ENCODE measurements around the gene RPS3.

The RPS3 gene

DNA sequence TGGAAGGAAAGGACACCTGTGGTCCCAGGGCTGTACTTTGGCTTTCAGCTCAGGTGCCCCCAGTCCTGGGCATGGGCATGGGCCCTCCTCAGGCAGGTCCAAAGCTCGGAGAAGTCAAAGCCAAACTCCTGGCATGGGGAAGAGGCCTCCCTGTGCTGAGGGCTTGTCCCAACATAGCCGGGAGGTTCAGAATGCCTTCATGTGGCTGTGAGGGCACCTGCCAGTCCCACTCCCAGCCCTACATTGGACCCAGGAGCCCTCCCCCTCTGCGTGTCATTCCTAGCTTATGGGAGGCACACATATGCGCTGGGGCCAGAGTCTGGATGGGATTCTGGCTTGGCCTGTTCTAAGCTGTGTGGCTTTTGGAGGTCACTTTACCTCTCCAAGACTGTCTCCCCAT lies 34.7 kb downstream of the RPS3 start:
- TF ChIP-seq ISL1 (CRISPR knock-in tag; IDR thresholded peaks at IDR 0.05) (no peak), GLIS3 (CRISPR knock-in tag; IDR thresholded peaks at IDR 0.05) (no peak), ZNF8 (CRISPR knock-in tag; IDR thresholded peaks at IDR 0.05) (no peak), ZNF70 (CRISPR knock-in tag; IDR thresholded peaks at IDR 0.05) (no peak), CSDC2 (CRISPR knock-in tag; IDR thresholded peaks at IDR 0.05) (no peak), ARNTL (CRISPR knock-in tag; IDR thresholded peaks at IDR 0.05; ENCODE audit: borderline replicate concordance, low read depth) (no peak), TCF4 (CRISPR knock-in tag; IDR thresholded peaks at IDR 0.05; ENCODE audit: borderline replicate concordance) (no peak), ZC3H10 (CRISPR knock-in tag; IDR thresholded peaks at IDR 0.05) (no peak), PPARA (CRISPR knock-in tag; IDR thresholded peaks at IDR 0.05; ENCODE audit: borderline replicate concordance) (no peak), ZFP3 (CRISPR knock-in tag; IDR thresholded peaks at IDR 0.05) (no peak)
- TF ChIP-seq, protein P1, sequence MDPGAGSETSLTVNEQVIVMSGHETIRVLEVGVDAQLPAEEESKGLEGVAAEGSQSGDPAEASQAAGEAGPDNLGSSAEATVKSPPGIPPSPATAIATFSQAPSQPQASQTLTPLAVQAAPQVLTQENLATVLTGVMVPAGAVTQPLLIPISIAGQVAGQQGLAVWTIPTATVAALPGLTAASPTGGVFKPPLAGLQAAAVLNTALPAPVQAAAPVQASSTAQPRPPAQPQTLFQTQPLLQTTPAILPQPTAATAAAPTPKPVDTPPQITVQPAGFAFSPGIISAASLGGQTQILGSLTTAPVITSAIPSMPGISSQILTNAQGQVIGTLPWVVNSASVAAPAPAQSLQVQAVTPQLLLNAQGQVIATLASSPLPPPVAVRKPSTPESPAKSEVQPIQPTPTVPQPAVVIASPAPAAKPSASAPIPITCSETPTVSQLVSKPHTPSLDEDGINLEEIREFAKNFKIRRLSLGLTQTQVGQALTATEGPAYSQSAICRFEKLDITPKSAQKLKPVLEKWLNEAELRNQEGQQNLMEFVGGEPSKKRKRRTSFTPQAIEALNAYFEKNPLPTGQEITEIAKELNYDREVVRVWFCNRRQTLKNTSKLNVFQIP (CRISPR knock-in tag; IDR thresholded peaks at IDR 0.05; ENCODE audit: borderline replicate concordance, low read depth), result no peak
- TF ChIP-seq, protein P2, sequence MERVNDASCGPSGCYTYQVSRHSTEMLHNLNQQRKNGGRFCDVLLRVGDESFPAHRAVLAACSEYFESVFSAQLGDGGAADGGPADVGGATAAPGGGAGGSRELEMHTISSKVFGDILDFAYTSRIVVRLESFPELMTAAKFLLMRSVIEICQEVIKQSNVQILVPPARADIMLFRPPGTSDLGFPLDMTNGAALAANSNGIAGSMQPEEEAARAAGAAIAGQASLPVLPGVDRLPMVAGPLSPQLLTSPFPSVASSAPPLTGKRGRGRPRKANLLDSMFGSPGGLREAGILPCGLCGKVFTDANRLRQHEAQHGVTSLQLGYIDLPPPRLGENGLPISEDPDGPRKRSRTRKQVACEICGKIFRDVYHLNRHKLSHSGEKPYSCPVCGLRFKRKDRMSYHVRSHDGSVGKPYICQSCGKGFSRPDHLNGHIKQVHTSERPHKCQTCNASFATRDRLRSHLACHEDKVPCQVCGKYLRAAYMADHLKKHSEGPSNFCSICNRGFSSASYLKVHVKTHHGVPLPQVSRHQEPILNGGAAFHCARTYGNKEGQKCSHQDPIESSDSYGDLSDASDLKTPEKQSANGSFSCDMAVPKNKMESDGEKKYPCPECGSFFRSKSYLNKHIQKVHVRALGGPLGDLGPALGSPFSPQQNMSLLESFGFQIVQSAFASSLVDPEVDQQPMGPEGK (CRISPR knock-in tag; IDR thresholded peaks at IDR 0.05; ENCODE audit: borderline replicate concordance), result no peak
- TF ChIP-seq, protein P3, sequence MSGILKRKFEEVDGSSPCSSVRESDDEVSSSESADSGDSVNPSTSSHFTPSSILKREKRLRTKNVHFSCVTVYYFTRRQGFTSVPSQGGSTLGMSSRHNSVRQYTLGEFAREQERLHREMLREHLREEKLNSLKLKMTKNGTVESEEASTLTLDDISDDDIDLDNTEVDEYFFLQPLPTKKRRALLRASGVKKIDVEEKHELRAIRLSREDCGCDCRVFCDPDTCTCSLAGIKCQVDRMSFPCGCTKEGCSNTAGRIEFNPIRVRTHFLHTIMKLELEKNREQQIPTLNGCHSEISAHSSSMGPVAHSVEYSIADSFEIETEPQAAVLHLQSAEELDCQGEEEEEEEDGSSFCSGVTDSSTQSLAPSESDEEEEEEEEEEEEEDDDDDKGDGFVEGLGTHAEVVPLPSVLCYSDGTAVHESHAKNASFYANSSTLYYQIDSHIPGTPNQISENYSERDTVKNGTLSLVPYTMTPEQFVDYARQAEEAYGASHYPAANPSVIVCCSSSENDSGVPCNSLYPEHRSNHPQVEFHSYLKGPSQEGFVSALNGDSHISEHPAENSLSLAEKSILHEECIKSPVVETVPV (CRISPR knock-in tag; IDR thresholded peaks at IDR 0.05), result no peak
- ATAC-seq, result no peak

DNA sequence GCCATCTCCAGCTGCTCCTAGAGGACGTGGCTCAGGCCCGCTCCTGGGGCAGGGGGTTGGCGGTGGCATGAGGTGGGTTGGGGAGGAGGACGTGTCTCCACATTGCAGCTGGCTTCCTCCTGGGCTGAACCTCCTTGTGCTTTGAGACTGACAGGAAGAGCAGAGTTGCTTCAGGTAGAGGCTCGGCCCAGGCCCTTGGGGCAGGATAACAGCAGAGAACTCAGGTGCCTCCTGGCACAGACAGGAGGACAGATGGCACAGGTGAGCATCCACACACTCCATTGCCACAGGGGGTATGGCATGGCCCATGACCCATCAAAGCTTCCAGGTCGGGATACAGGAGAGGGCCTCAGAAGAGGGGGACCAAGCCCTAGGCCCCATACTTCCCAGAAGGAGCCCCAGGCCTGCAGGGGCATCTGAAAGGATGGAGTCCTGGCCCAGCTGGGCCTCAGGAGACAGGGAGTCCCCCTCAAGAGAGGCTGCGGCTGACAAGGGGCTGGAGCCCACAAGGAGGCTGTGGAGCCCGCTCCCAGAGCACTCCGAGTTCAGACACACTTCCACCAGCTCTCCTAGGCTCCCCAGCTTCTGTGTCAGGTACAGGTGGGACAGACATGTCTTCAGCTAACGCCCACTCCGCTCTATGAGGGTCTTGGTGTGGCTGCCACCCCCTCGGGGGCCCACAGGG lies 35.7 kb downstream of the RPS3 start:
- TF ChIP-seq PPARA (CRISPR knock-in tag; IDR thresholded peaks at IDR 0.05; ENCODE audit: borderline replicate concordance) (no peak), ZNF8 (CRISPR knock-in tag; IDR thresholded peaks at IDR 0.05) (no peak), ZC3H10 (CRISPR knock-in tag; IDR thresholded peaks at IDR 0.05) (no peak), ARNTL (CRISPR knock-in tag; IDR thresholded peaks at IDR 0.05; ENCODE audit: borderline replicate concordance, low read depth) (no peak)
- ATAC-seq, result no peak

DNA sequence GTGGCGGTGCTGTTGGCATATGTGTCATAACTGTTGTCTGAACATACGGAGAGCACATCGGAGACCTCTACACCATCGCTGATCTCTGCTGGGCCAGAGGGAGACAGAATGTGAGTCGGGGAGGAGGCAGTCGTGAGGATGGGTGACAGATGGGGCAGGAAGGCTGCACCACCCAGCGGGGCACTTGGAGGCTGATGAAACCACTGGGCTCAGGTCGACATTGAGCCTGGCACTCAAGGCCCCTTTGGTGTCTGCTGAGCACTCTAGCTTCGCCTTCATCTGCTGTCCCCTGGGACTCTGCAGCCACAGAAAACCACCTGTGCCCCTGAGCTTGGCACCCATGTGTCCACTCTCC lies 36.2 kb downstream of the RPS3 start:
- ATAC-seq, result no peak
- TF ChIP-seq, protein P2 (CRISPR knock-in tag; IDR thresholded peaks at IDR 0.05; ENCODE audit: borderline replicate concordance), result no peak
- TF ChIP-seq, protein P4, sequence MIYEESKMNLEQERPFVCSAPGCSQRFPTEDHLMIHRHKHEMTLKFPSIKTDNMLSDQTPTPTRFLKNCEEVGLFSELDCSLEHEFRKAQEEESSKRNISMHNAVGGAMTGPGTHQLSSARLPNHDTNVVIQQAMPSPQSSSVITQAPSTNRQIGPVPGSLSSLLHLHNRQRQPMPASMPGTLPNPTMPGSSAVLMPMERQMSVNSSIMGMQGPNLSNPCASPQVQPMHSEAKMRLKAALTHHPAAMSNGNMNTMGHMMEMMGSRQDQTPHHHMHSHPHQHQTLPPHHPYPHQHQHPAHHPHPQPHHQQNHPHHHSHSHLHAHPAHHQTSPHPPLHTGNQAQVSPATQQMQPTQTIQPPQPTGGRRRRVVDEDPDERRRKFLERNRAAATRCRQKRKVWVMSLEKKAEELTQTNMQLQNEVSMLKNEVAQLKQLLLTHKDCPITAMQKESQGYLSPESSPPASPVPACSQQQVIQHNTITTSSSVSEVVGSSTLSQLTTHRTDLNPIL (CRISPR knock-in tag; IDR thresholded peaks at IDR 0.05; ENCODE audit: low read depth), result no peak
- no peak for TF ChIP-seq TOX (CRISPR knock-in tag; IDR thresholded peaks at IDR 0.05; ENCODE audit: borderline replicate concordance)
- TF ChIP-seq RARB (CRISPR knock-in tag; IDR thresholded peaks at IDR 0.05), result no peak
- no peak for TF ChIP-seq SNAI2 (CRISPR knock-in tag; IDR thresholded peaks at IDR 0.05)
- no peak for TF ChIP-seq TCF4 (CRISPR knock-in tag; IDR thresholded peaks at IDR 0.05; ENCODE audit: borderline replicate concordance)
- TF ChIP-seq ESRRG (CRISPR knock-in tag; IDR thresholded peaks at IDR 0.05), result no peak
- TF ChIP-seq, protein P3 (CRISPR knock-in tag; IDR thresholded peaks at IDR 0.05), result no peak
- no peak for TF ChIP-seq ZC3H10 (CRISPR knock-in tag; IDR thresholded peaks at IDR 0.05)
- TF ChIP-seq BACH2 (CRISPR knock-in tag; IDR thresholded peaks at IDR 0.05; ENCODE audit: borderline replicate concordance), result no peak
- TF ChIP-seq ZFP30 (CRISPR knock-in tag; IDR thresholded peaks at IDR 0.05), result no peak
- TF ChIP-seq ZNF70 (CRISPR knock-in tag; IDR thresholded peaks at IDR 0.05), result no peak
- no peak for TF ChIP-seq ISL1 (CRISPR knock-in tag; IDR thresholded peaks at IDR 0.05)
- no peak for TF ChIP-seq CSDC2 (CRISPR knock-in tag; IDR thresholded peaks at IDR 0.05)
- TF ChIP-seq, protein P1 (CRISPR knock-in tag; IDR thresholded peaks at IDR 0.05; ENCODE audit: borderline replicate concordance, low read depth), result no peak
